T-helper 9 cell (primary cell): ENCODE data around the gene PLEKHO2.
"Not testable (repeated sequence)": the region's sequence is repeated elsewhere in the genome, so short reads cannot be mapped to it uniquely, and the experiment has no call there.

Experiments
- DNase-seq: peaks from one replicate; pipeline ENCODE4 v3.0.0-alpha.2; 2020
- total RNA-seq, 2 donors: gene quantifications; one replicate each; lab custom pipeline; 2026; lab: John Stamatoyannopoulos, UW

Gene PLEKHO2, protein sequence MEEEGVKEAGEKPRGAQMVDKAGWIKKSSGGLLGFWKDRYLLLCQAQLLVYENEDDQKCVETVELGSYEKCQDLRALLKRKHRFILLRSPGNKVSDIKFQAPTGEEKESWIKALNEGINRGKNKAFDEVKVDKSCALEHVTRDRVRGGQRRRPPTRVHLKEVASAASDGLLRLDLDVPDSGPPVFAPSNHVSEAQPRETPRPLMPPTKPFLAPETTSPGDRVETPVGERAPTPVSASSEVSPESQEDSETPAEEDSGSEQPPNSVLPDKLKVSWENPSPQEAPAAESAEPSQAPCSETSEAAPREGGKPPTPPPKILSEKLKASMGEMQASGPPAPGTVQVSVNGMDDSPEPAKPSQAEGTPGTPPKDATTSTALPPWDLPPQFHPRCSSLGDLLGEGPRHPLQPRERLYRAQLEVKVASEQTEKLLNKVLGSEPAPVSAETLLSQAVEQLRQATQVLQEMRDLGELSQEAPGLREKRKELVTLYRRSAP
- total RNA-seq = 19.8 to 57.8 reads per million in 2 donors

- peak; percentile 88 for DNase-seq
These were observed at the start of gene PLEKHO2 for GRCh38 chr15:64841344-64842095. Gene PLEKHO2 (plus strand): TSS chr15:64841915. CDS start chr15:64842017, 102 bp downstream.

GRCh38 chr15:64792282-64792681, 49.4 kb upstream of the PLEKHO2 start:
- DNase-seq = no peak

DNA sequence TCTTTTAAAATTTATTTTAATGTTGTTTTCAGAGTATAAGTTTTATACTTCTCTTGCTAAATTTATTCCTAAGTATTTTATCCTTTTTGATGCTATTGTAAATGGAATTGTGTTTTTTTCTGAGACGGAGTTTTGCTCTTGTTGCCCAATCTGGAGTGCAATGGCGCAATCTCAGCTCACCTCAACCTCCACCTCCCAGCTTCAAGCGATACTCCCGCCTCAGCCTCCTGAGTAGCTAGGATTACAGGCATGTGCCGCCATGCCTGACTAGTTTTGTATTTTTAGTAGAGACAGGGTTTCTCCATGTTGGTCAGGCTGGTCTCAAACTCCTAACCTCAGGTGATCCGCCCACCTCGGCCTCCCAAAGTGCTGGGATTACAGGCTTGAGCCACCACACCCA, 46.4 kb upstream of the PLEKHO2 start:
- DNase-seq = not testable (repeated sequence)

DNA sequence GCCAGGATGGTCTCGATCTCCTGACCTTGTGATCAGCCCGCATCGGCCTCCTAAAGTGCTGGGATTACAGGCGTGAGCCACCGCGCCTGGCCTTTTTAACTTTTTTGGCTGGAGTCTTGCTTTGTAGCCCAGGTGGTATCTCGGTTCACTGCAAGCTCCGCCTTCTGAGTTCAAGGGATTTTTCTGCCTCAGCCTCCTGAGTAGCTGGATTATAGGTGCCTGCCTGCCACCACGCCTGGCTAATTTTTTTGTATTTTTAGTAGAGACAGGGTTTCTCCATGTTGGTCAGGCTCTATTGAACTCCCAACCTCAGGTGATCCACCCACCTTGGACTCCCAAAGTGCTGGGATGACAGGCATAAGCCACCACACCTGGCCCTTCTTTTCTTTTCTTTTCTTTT, 45.8 kb upstream of the PLEKHO2 start:
- DNase-seq = not testable (repeated sequence)

DNA sequence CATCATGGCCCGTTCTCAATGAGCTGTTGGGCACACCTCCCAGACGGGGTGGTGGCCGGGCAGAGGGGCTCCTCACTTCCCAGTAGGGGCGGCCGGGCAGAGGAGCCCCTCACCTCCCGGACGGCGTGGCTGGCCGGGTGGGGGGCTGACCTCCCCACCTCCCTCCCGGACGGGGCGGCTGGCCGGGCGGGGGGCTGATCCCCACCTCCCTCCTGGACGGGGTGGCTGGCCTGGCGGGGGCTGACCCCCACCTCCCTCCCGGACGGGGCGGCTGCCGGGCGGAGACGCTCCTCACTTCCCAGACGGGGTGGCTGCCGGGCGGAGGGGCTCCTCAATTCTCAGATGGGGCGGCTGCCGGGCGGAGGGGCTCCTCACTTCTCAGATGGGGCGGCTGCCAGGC, 42.8 kb upstream of the PLEKHO2 start:
- not testable (repeated sequence) for DNase-seq

DNA sequence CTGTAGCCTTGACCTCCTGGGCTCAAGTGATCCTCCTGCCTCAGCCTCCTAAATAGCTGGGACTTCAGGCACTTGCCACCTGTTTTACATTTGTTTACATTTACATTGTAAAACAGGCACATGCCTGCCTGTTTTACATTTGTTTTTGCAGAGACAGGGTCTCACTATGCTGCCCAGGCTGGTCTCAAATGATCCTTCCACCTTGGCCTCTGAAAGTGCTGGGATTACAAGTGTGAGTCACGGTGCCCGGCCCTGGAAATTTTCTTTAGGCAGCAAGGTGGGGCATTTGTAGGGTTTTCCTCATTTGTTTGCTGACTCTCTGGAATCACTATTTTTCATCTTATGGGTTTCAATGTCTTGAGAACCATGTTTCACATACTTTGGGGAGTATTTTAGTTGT, 41.2 kb upstream of the PLEKHO2 start:
- no peak for DNase-seq

DNA sequence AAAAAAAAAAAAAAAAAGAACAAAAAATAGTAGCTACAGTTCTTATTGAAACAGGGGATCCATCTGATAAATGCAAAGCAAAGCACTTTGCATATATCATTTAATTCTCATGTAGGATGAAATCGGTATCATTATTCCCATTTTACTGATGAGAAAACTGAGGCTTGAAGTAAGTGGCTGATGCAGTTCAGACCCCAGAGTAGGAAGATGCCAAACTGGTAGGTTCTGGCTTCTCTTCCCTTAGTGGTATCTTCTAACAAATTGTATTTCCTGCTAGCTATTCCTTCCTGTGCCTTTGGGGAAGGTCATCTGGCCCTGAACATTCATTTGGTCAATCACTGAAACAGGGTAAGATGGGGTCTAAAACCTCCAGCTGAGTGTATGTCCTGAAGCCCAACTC, 38.2 kb upstream of the PLEKHO2 start:
- no peak for DNase-seq

GRCh38 chr15:64804619-64805018, 37.1 kb upstream of the PLEKHO2 start:
- no peak for DNase-seq

- DNase-seq = no peak
These were observed 35.2 kb upstream of the PLEKHO2 start for GRCh38 chr15:64806509-64806908.

GRCh38 chr15:64807051-64807749, 34.5 kb upstream of the PLEKHO2 start:
- no peak for DNase-seq

GRCh38 chr15:64807751-64808222, 33.9 kb upstream of the PLEKHO2 start:
- no peak for DNase-seq

DNA sequence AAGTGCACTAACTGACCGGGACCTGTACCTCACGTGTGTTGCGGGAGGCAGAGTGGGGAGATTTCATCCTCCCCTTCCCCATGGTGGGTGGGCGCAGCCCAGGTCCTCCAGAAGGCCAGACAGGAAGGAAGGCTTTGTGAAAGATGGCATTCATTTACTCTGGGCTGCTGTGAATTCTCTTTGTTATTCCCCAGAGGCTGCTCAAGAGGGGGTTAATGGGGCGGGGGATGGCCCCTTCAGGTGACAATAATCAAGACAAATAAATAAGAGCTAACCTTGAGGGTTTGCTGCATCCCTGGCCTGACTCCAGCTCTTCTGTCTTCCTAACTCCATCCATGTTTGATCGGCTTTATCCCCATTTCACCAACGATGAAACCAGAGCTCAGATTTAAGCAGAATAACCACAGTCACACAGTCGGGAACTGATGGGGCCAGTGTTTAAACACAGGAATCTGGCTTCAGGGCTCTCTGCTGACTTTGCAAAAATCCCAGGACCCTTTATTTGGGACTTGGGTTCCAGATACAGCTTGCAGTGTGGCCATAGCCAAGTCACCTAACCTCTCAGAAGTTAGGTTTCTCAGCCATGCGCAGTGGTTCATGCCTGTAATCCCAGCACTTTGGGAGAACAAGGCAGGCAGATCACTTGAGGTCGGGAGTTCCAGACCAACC, 32.8 kb upstream of the PLEKHO2 start:
- DNase-seq = no peak

DNA sequence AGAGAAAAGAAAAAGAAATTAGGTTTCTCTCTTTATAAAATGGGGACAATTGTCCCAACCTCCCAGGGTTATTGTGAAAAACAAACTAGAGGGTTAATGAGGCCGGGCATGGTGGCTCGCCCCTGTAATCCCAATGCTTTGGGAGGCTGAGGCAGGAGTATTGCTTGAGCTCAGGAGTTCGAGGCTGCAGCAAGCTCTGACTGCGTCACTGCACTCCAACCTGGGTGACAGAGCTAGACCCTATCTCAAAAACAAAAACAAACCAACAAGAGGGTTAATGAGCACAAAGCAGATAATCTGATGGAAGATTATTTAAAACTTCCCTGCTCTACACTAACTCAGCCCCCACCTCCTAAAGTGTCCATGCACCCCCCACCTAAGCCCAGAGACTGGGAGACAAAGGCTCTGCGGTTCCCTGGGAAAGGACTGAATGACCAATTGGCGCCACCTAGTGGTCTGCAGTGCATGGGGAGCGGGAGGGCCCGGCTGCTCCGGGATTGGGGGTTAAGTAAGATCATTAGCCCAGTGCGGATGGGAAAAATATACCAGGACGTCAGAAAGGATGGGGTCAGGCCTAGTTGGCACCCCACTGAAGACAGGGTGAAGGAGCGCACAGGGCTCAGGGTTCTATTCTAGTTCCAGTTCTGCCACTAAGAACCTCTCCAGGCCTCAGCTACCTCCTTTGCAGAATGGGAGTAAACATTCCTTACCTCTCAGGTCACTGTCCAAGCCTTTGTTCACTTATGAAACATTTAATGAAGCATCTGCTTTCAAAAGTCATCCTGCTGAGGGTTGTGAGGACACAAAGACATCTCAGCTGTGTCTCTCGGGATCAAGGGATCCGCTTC, 31.8 kb upstream of the PLEKHO2 start:
- peak; percentile 73 for DNase-seq

GRCh38 chr15:64810497-64811326, 31.0 kb upstream of the PLEKHO2 start:
- DNase-seq = no peak

GRCh38 chr15:64813075-64813474, 28.6 kb upstream of the PLEKHO2 start:
- no peak for DNase-seq

DNA sequence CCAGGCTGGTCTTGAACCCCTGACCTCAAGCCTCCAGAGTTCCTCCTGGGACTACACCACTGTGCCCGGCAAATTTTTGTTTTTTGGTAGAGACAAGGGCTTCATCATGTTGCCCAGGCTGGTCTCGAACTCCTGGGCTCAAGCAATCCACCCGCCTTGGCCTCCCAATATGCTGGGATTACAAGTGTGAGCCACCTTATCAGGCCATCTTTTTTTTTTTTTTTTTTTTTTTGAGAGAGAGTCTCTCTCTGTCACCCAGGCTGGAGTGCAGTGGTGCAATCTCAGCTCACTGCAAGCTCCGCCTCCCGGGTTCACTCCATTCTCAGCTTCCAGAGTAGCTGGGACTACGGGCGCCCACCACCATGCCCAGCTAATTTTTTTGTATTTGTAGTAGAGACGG, 27.4 kb upstream of the PLEKHO2 start:
- not testable (repeated sequence) for DNase-seq

DNA sequence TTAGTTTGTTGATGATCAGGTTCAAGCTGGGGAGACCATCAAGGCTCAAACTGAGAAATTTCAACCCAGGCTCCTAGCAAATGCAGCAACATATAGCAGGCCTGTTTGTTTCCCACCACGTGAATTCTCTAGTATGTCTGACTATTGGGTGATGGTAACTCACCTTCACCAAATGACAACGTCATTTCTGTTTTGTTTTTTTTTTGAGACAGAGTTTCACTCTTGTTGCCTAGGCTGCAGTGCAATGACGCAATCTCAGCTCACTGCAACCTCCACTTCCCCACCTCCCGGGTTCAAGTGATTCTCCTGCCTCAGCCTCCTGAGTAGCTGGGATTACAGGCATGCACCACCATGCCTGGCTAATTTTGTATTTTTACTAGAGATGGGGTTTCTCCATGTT, 26.8 kb upstream of the PLEKHO2 start:
- DNase-seq = not testable (repeated sequence)

DNA sequence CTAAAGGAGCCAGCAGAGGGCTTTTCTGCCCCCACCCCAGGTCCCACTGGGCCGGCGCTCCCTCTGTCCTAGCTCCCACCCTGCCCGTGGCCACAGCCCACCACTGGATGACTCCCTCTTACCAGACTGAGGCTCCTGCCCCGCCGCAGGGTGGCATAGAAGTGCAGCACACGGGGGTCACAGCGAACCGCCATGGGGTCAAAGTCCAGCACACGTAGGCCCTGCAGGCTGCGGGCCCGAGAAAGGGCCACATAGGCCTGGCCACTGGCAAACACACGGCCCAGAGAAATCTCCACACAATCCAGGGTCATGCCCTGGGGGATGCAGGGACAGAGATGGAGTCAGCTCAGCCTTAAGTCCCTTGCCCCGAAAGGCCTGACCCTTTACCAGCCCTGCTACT, 25.3 kb upstream of the PLEKHO2 start:
- no peak for DNase-seq

DNA sequence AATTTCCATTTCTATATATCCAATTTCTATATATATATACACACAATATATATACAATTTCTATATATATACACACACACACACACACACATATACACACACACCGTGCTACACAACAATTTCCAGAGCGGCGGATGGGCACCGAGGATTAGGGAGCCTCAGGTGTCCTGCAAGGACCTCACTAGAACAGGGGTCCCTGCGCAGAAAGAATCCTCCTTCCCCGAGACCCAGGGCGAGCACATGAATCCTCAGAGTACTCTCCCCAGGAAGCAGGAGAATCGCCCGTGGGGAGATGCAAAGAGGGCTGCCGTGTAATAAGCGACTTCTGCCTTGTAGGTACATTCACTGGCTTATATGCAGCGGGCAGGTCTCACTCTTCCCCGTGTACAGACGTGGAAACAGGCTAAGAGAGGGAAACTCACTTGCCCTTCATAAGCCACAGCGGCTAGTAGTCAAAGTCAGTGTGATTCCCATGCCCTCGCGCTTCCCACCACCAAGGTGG, 16.7 kb upstream of the PLEKHO2 start:
- DNase-seq = no peak
